HG02885 (cell line): ENCODE data around the gene PLAAT3.
"Not testable (repeated sequence)": the region's sequence is repeated elsewhere in the genome, so short reads cannot be mapped to it uniquely, and the experiment has no call there.

Experiments used
- ATAC-seq: cut with Tn5 transposase; IDR thresholded peaks from one replicate; pipeline ENCODE4 v1.9.1; 2021; ENCODE audit warnings: mild to moderate bottlenecking; ENCODE audit not compliant: unreplicated experiment, poor library complexity

The PLAAT3 gene

DNA sequence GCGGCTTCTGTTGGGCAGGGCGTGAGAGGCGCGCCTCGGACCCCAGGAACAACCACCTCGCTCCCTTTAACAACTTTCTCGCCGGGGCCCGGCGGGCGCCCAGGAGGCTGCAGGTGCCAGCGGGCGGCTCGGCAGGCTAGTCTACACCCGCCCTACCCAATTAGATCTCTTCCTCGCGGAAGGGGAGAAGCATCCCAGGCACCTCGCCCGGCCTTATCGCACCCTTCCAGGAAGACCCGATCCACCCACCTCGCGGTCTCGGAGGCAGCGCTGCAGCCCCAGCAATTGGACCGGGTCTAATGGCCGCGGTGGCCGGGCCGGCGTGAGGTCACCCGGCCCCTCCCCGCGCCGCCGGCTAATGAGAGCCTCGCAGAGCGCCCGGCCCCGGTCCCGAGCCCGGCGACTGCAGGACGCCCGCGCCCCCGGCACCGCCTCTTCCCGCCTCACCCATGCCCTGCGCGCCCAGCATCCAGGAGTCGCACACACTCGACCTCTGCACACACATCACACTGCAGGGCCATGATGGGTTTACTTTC, at the start of gene PLAAT3:
Gene PLAAT3, minus strand, starts transcription at position 298 of the 536 bp plus-strand sequence. CDS start 419 bp downstream, outside the sequence.
- ATAC-seq = peak; percentile 55

DNA sequence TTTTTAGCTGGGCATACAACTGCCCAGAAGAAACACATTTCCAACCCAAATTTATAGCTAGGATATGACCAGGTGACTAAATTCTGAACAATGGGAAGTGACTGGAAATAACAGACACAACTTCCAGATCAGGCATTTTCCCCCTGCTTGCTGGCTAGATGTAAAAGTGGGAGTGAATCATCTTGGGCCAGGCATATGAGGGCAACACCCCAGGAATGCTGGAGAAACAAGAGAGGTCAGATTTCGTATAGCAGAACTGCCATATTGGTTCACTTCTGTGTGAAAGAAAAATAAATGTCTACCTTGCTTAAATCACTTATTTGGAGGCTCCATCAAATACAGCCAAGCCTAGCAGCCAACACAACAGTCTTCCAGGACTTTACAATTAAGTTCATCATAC, 49.6 kb upstream of the PLAAT3 start:
- ATAC-seq = no peak

DNA sequence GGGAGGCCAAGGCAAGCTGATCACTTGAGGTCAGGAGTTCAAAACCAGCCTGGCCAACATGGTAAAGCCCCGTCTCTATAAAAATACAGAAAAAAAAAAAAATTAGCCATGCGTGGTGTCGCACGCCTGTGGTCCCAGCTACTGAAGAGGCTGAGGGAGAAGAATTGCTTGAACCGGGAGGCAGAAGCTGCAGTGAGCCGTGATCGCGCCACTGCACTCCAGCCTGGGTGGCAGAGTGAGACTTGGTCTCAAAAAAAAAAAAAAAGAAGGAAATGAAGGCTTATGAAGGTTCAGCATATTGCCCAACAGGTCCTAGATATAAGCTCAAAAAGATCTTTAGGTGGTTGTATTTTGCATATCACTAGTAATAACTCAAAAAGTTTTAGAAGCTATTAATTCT, 46.7 kb upstream of the PLAAT3 start:
- ATAC-seq = no peak

DNA sequence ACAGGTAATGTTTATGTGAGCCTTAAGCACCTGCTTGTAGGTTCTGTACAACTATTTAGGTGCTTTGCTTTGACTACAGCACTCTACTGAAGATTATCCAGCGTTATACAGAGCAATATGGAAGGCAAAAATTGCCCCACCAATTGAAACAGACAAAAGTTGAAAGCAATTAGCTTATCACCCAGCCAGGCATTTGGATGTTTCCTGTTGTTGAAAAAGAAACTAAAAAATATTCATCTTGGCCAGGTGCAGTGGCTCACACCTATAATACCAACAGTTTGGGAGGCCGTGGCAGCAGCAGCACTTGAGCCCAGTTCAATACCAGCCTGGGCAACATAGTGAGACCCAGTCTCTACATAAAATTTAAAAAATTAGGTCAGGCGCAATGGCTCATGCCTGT, 38.4 kb upstream of the PLAAT3 start:
- no peak for ATAC-seq

DNA sequence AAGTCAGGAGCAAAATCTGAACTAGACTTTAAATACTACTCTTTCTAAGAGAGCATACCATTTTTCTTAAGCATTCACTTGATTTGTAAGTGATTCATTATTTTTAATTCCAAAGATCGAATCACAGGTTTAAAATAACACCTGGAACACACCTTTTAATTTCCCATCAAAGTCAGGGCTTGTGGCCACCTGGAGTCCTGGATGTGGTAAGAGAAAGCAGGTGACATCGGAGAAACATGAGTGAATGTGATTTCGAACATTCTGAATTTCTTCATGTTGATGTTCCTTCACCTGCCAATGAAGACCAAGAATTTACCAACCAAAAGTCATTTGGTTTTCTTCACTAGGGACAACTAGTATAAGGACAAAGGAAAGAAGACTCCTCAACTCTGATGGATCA, 29.0 kb upstream of the PLAAT3 start:
- no peak for ATAC-seq

DNA sequence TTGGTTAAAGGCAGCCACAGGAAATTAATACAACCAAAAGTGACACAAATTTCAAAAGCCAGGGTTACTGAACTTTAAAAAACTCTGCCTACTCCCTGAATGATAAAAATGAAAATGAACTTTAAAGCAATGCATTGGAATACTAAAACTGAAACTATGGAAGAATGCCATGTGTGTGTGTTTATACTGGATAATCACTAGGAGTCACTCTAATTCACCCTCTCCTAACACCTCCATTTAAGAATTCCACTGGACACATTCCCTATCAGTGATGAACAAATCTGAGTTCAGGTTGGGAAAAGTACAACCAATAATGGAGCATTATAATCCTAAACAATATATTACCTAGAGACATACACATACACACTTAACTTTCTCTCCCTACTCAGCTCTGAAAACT, 27.5 kb upstream of the PLAAT3 start:
- no peak for ATAC-seq

DNA sequence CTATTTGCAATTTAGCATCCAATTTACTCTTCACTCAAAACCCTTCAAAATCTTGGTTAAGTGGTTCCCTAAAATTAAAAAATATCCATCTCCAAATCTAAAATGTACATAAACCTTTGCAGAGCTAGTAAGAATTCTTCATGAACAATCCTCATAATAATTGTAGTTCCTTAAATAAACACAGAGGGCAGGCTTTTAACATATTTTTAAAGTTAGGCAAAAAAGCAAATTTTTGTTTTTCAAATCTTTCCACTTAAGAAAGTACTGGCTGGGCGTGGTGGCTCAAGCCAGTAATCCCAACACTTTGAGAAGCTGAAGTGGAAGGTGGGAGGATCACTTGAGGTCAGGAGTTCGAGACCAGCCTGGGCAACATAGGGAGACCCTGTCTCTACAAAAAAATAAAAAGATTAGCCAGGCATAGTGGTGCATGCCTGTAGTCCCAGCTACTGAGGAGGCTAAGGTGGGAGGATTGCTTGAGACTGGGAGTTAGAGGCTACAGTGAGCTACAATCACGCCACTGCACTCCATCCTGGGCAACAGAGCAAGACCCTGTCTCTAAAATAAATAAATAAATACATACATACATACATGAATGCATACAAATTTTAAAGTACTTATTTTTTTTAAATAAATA, 25.1 kb upstream of the PLAAT3 start:
- no peak for ATAC-seq

DNA sequence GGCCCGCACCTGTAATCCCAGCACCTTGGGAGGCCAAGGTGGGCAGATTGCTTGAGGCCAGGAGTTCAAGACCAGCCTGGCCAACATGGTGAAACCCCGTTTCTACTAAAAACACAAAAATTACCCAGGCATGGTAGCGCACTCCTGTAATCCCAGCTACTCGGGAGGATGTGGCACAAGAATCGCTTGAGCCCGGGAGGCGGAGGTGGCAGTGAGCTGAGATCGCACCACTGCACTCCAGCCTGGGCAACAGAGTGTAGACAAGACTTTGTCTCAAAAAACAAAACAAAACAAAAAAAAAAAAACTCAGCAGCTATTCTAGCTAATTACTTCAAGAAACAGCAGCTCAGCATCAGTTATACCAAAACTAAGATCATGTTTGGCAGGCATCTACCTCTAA, 24.2 kb upstream of the PLAAT3 start:
- ATAC-seq = not testable (repeated sequence)

DNA sequence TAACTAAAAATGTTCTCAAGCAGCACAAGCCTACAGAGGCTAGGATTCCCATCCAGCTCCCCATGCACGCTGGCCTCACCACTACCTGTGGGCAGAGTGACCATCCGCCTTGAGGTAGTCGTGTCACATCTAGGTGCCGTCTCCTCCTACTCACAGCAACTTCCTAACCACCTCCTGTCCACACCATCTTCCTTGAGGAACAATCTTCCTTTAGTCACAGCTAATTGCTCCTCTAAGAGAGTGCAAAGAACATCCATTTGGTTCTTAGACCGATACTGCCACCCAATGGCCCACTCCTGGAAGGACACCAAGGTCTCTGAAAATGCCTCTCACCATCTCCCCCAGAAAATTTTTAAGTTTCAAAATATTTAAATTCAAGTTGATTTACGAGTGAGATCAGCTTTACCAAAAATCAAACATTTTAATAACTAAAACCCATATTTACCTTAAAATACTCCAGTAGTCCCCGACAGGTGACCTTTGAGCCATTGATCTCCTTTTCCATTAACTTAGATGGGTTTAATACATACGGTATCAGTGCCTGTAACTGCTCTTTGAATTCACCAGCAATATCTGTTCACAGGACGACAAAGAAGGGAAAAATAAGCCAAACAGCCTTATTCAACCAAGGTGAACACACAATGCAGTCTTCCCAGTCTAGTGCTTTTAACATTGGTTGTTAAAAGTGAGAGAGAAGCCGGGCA, 21.7 kb upstream of the PLAAT3 start:
- ATAC-seq = peak; percentile 39

DNA sequence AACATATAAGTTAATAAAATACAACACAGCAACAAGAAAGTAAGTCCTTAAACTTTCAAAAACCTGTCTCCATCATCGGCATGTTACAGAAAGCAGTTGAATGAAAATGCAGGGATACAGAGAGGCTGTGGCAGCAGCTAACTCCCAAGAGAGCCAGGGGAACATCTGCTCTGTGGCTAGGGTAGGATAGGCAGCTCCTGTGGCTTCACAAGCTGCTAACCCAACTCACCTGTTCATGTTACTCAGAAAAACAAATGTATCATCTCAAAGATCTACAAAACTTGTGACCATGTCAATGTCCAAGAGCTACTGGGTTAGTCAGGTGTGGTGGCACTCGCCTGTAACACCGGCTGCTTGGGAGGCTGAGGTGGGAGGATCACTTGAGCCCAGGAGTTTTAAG, 15.2 kb upstream of the PLAAT3 start:
- no peak for ATAC-seq

DNA sequence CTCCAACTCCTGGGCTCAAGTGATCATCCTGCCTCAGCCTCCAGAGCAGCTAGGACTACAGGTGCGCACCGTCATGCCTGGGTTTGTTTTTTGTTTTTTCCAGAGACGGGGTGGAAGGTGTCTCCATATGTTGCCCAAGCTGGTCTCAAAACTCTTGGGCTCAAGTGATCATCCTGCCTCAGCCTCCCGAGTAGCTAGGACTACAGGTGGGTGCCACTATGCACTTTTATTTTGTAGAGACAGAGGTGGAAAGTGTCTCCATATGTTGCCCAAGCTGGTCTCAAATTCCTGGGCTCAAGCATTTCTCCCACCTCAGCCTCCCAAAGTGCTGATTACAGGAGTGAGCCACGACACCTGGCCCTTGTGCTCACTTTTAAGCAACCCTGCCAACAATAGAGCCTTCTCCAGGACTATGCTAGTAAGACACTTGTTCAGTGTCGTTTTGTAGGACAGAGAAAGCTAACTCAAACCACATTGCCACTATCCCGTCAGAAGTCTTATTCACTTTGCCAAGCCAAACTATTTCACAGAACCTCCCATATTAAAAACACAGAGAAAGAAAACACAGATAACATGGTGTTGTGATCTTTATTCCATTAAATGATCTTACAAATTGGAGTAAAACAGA, 9.4 kb upstream of the PLAAT3 start:
- ATAC-seq = no peak

DNA sequence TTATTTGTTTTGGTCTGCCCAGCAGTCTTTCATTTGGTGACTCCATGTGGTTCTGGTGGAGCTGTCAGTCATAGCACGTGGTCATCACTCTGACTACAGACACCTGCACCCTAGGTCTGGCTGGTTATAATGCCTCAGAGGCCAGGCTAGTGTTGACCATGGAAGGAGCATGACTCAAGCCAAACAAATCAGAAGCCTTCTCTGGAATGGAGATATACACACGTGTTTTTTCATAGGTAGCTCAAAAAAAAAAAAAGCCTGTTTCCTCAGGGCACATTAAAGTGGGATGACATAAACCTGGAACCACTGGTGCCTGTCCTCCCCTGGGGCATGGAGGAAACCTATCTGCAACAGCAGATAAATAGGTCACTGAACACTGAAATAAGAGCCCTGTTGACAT, 8.1 kb upstream of the PLAAT3 start:
- no peak for ATAC-seq

DNA sequence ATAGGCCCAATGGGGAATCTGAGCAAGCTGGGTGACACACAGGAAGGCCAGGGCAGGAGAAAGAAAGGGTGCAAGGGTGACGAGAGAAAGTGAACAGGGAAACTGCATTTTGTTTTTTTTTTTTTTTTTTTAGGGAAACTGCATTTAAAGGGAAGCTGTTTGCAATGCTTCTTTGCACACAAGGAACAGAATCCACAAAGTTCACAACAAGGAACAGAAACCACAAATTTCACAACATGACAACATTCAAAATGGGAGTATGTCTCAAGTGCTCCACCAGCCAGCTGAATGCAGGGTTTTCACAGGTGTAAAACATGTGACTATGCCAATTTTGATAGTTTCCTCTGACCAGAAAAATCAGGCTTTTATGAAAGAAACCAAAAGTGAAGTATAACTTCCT, 6.8 kb upstream of the PLAAT3 start:
- no peak for ATAC-seq

DNA sequence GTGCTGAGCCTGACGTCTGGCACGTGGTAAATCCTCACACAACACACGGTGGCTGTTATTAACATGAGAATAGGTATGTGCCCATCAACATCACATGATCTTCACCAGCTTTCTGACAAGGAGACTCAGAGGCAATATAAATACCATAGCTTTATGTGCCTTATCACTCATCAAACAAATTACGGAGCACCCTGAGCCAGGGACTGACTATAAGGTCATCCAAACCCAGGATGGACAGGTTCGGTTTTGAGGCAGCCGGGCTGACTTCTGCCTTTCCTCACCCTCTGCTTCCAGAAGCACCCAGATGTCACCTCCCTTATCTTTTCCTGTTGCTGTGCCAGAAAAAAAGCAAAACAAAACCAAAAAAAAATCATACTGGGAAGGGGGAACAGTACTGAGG, 5.7 kb upstream of the PLAAT3 start:
- ATAC-seq = no peak

DNA sequence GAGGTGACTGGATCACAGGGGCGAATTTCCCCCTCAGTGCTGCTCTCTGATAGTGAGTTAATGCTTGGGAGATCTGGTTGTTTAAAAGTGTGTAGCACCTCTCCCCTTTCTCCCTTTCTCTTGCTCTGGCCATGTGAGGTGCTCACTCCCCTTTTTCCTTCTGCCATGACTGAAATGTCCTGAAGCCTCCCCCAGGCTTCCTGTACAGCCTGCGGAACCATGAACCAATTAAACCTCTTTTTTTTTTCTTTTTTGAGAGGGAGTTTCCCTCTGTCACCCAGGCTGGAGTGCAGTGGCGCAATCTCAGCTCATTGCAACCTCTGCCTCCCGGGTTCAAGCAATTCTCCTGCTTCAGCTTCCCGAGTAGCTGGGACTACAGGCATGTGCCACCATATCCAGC, 3.5 kb upstream of the PLAAT3 start:
- not testable (repeated sequence) for ATAC-seq

DNA sequence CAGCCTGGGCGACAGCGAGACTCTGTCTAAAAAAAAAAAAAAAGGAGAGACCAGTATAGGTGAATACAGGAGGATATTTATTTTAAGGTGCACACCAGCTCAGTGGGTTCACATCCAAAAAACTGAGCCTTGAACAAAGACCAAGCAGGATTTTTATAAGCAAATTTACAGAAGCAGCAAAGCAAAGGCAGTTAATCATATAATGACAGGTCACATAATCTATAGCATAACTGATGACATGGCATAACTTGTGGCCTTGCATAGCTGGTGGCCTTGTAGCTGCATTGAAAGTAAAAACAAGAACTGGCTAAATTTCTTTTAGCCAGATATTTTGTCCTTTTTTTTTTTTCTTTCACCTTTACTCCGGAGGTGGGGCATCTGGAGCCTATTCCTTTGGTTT, 2.7 kb upstream of the PLAAT3 start:
- no peak for ATAC-seq

DNA sequence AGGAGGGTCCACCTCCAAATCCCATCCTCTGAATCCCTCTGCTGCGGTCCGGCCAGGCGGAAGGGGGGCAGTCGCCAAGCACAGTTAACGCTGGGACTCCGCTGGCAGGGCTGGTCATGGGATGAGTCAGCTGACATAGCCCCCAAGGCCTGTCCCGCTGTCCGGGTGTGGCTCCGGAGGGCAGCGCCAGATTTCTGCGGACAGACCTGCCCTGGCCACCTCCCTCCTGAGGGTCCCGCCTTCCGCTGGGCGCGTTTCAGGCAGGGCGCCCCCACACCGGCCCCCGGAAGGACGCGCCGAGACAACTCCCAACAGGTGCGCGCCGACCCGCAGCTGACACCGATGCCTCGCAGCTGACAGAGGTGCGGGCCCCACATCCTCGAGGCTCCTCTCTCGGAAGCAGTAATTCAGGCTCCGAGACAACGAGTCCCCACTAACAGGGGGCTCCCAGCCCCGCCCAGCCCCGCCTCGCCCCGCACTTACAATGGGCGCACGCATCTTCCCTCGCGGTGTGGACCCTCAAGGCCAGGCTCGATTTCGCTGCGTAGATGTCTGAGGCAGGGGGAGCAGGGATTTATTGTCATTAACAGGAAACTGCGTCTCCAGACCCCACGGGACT, 607 bp downstream of the PLAAT3 start:
- ATAC-seq = peak; percentile 40

DNA sequence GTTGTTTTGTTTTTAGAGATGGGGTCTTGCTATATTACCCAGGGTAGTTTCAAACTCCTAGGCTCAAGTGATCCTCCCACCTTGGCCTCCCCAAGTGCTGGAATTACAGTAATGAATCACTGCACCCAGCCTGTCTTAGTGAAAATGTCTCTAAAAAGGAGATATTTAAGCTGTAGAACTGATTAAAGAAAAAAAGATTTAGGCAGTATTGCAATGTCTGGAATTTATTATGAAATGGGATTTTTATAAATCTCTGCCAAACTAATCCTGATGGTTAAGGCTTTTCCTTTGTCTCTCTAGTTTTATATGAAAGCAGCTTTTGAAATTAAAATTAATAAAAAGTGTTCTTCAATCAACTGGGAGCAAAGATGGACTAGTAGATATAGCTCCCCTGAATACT, 2.1 kb downstream of the PLAAT3 start:
- no peak for ATAC-seq

DNA sequence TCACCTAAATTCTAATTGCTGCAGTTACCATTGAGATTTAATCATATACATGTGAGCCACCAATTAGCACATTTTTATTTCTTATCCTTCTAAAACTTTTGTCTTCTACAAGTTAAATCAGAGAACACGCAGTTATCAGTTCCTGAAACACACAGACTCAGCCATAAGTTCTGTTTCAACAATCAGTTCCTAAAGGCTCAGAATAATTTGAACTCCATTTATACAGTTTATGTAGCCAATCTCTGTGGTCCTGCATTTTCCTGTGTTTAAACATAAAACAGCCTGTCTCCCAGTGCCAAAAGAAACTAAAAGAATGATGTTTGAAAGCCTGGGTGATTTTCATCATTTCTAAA, 2.9 kb downstream of the PLAAT3 start:
- ATAC-seq = no peak

DNA sequence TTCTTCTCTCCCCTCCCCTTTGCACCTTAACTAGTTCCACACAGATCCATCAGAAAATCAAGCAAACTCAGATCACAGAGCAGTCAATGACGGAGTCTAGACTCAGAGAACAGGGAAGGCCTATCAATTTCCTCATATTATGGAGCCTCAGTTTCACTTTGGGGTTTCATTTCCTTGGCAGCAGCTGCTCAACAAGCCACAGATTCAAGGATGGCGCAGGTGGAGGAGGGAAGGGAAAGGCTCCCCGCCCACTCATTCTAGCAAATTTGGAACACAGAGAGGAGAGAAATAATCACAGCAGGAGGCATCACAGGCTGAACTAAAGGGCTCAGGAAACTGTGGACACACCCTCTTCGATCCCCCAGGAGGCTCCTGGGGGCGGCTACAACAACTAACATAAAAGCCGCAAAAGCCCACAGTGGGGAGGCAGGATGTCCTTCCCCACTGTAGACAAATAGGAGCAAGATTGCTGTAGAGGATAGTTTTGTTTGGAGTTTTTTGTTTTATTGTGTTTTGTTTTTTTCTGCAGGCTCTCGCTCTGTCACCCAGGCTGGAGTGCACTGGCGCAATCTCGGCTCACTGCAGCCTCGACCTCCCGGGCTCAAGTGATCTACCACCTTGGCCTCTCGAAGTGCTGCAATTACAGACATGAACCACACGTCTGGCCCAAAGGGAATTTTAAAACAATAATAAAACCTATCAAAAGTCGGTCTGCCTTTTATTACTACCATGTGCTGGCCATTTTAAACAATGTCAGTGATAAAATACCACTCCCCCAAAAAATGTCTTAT, 3.4 kb downstream of the PLAAT3 start:
- ATAC-seq = no peak
